B cell (primary cell): Measurements from ENCODE around the gene MSL3. TPM values are rescaled to one million over a fixed set of nuclear protein-coding genes. Genes with fewer than 3 reads are reported as not detected.
A peak's percentile ranks its signal among the peaks of the same experiment; 100 is the strongest.

Source experiments
- ATAC-seq: fragments of 200-7000 bp; cut with Tn5 transposase; one replicate; pipeline ENCODE4 v1.10.0; 2021; ENCODE audit warnings: low read depth, mild to moderate bottlenecking, moderate number of reproducible peaks, moderate library complexity
- CTCF ChIA-PET: fragments of 350-600 bp; sonication (Branson Sonifier 250); formaldehyde crosslinking; loops from one replicate; lab custom pipeline; 2021; ENCODE audit warnings: antibody characterized with exemption, inconsistent platforms; lab: Charles Lee
- POLR2A ChIA-PET: fragments of 350-600 bp; sonication (Branson Sonifier 250); formaldehyde crosslinking; loops from one replicate; lab custom pipeline; 2021; ENCODE audit warnings: antibody characterized with exemption; lab: Charles Lee
- DNase-seq: peaks from one replicate; pipeline ENCODE4 v3.0.0; 2013
- H2AFZ ChIP-seq: 2 replicates; pipeline ENCODE4 v1.6.1; 2012; ENCODE audit warnings: mild to moderate bottlenecking, low read depth, low read length; ENCODE audit not compliant: insufficient read depth, poor library complexity, severe bottlenecking
- H3K27ac ChIP-seq, 2 donors: 1 replicate in 1 of 2; 2 replicates in 1 of 2; pipeline ENCODE4 v1.5.1; 2012 to 2013; ENCODE audit warnings: low read length in 2 of 2, mild to moderate bottlenecking in 2 of 2, moderate library complexity in 1 of 2
- H3K27me3 ChIP-seq, 4 experiments: fragments of 200-600 bp in 1 of 4; sonication (generic) in 1 of 4; replicated peaks in 1 of 4; 1 replicate in 2 of 4; 2 replicates in 2 of 4; pipeline versions ENCODE4 v1.6.1 to v1.7.0; 2013 to 2016; ENCODE audit warnings: low read length in 3 of 4, mild to moderate bottlenecking in 2 of 4, mixed read lengths in 1 of 4, moderate library complexity in 1 of 4; ENCODE audit not compliant: insufficient read depth in 4 of 4, control insufficient read depth in 3 of 4; ENCODE audit errors: control extremely low read depth in 1 of 4
- H3K36me3 ChIP-seq, 2 experiments: replicated peaks in 1 of 2; 1 replicate in 1 of 2; 2 replicates in 1 of 2; pipeline versions ENCODE4 v1.6.1 to v1.7.1; 2013; ENCODE audit warnings: low read length in 1 of 2; ENCODE audit not compliant: insufficient read depth in 2 of 2, control insufficient read depth in 1 of 2; ENCODE audit errors: control extremely low read depth in 1 of 2, extremely low read depth in 1 of 2
- H3K4me1 ChIP-seq, 2 donors: fragments of 200-600 bp in 1 of 2; sonication (generic) in 1 of 2; 1 replicate in 1 of 2; 2 replicates in 1 of 2; pipeline versions ENCODE4 v1.5.1 to v1.6.1; 2013 to 2017; ENCODE audit warnings: low read length in 2 of 2; ENCODE audit not compliant: control insufficient read depth in 2 of 2, insufficient read depth in 2 of 2
- H3K4me2 ChIP-seq: replicated peaks from 2 replicates; pipeline ENCODE3; 2012; ENCODE audit warnings: mild to moderate bottlenecking, low read depth, low read length; ENCODE audit not compliant: poor library complexity, severe bottlenecking
- H3K4me3 ChIP-seq, 5 experiments: fragments of 200-600 bp in 1 of 5; sonication (generic) in 1 of 5; 1 replicate in 3 of 5; 2 replicates in 2 of 5; pipeline versions ENCODE4 v1.5.1 to v1.7.0; 2011 to 2016; ENCODE audit warnings: low read length in 4 of 5, mild to moderate bottlenecking in 4 of 5, low read depth in 2 of 5, control low read depth in 1 of 5, moderate library complexity in 1 of 5; ENCODE audit not compliant: insufficient read depth in 1 of 5; ENCODE audit errors: control extremely low read depth in 1 of 5, extremely low read depth in 1 of 5
- H3K79me2 ChIP-seq: fragments of 200-600 bp; sonication (generic); one replicate; pipeline ENCODE4 v1.6.0; 2016; ENCODE audit warnings: low read length; ENCODE audit not compliant: control insufficient read depth, insufficient read depth
- H3K9ac ChIP-seq: fragments of 200-600 bp; sonication (generic); 2 replicates; pipeline ENCODE4 v1.6.1; 2017; ENCODE audit warnings: mild to moderate bottlenecking, low read length, moderate library complexity
- H3K9me3 ChIP-seq, 3 donors: one replicate each; pipeline versions ENCODE4 v1.6.1 to v1.7.1; 2013; ENCODE audit warnings: low read length in 2 of 3; ENCODE audit not compliant: control insufficient read depth in 2 of 3, insufficient read depth in 1 of 3; ENCODE audit errors: control extremely low read depth in 1 of 3
- H4K20me1 ChIP-seq: 2 replicates; pipeline ENCODE4 v1.6.0; 2012; ENCODE audit warnings: mild to moderate bottlenecking, low read length; ENCODE audit not compliant: insufficient read depth, control insufficient read depth, poor library complexity, severe bottlenecking
- H3K27ac Mint-ChIP-seq: one replicate; pipeline ENCODE4 v1.8.0; 2021; ENCODE audit warnings: mixed read lengths
- H3K27me3 Mint-ChIP-seq: one replicate; pipeline ENCODE4 v1.8.0; 2021; ENCODE audit warnings: mixed read lengths
- H3K4me1 Mint-ChIP-seq: one replicate; pipeline ENCODE4 v1.8.0; 2021; ENCODE audit warnings: mixed read lengths
- H3K4me3 Mint-ChIP-seq: one replicate; pipeline ENCODE4 v1.8.0; 2021; ENCODE audit warnings: mixed read lengths
- H3K9me3 Mint-ChIP-seq: one replicate; pipeline ENCODE4 v1.8.0; 2022; ENCODE audit warnings: mixed read lengths; ENCODE audit not compliant: insufficient read depth
- CTCF ChIP-seq: fragments of 200-600 bp; IDR thresholded peaks from one replicate; pipeline ENCODE4 v1.8.0; 2022; ENCODE audit warnings: antibody characterized with exemption, mild to moderate bottlenecking
- EZH2 ChIP-seq: IDR thresholded peaks from 2 replicates; pipeline ENCODE4 v1.6.1; 2012; ENCODE audit warnings: borderline replicate concordance, low read depth, mild to moderate bottlenecking, moderate library complexity, low read length; ENCODE audit not compliant: insufficient read depth, poor library complexity, severe bottlenecking
- WGBS: methylation state at CpG from one replicate; pipeline ENCODE4 v1.1.5; 2013; ENCODE audit warnings: missing lambda C conversion rate; ENCODE audit not compliant: insufficient coverage; 5-methylcytosine and 5-hydroxymethylcytosine counted together
- intact Hi-C: fragments of 100-400 bp; cut with micrococcal nuclease; formaldehyde crosslinking; loops from one replicate; pipeline ENCODE4 v1.10.0; 2022
- polyA plus RNA-seq: library from polyadenylated mRNA; depleted of rRNA; stranded (reverse); fragments of >200 nt; gene quantifications from 2 replicates; pipeline ENCODE4 v1.2.3, GENCODE V29; 2012
- total RNA-seq, 2 donors: library from RNA; stranded (reverse); fragments of 120-200 nt in 1 of 2; gene quantifications; 1 replicate in 1 of 2; 2 replicates in 1 of 2; pipeline versions ENCODE4 v1.2.3 to v1.2.4, GENCODE V29; 2013 to 2022

The MSL3 gene
- total and polyA plus RNA-seq, 2 donors (not counting 1 experiment from before 2014, with no cell fraction given) = 76.3 to 88.7 TPM

DNA sequence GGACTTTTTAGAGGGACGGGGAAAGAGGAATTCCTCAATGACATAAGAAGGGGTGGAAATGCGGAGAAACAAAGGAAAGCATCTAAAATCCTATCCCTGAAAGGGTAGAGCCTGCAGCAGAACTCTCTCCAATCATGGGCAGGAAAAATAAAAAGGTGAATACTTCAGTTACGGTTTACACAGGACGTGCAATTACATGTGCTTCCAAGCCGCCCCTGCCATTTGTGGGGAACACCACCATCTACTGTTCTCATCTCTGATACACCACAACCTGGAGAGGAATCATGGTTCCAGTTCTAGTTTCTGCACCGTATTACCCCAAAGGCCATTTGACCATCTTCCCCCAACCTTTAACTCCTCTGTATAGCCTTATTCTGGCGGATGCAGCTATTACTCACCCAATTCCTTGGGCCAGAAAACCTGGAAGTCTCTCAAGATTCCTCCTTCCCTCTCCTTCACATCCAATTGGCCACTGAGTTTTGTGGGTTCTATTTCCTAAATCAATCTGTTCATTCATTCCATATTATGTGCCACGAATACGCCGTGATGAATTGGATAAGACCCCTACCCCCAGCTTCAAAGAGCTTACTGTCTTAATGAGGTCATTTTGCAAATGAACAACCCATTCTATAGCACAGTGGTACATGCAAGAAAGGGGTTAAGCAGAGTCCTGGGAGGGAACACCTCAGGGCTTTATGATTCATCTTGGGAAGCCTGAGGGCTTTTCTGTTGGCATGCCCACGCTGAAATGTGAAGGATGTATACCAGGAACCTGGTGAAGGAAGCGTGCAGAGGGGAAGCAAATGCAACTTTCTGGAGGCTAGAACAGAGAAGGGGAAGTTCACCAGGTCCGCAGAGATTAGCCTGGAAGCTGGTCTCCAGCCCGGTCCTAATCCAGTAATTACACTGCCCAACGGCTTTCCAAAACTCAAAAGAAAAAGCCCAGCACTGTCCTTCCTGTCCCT, 1.4 kb upstream of the MSL3 start:
- no peak for TF ChIP-seq EZH2
- TF ChIP-seq CTCF = no peak
- peak overlapping the region in 1 of 5 experiments; percentile 61 for H3K4me3 ChIP-seq

More for the DNA sequence above, 1.4 kb upstream of the MSL3 start:
- Histone ChIP-seq H3K79me2 (no peaks in the 10 kb centered on the region), H3K9me3 (no peaks in the 10 kb centered on the region), H2AFZ (peak overlapping the region; percentile 80), H3K36me3 (peaks cover 0 to 5% of the 10 kb centered on the region in 2 experiments), H4K20me1 (no peaks in the 10 kb centered on the region), H3K27ac (no peak overlapping the region), H3K27me3 (no peaks in the 10 kb centered on the region), H3K4me2 (peak overlapping the region; percentile 78), H3K9ac (no peak overlapping the region), H3K4me1 (peaks cover 7 to 15% of the 10 kb centered on the region in 2 donors)
- peak overlapping the region; percentile 34 for H3K27ac Mint-ChIP-seq
- peak overlapping the region; percentile 74 for H3K4me3 Mint-ChIP-seq
- no peak for ATAC-seq
- intact Hi-C loops = loop anchor here (5.0 kb wide), 1 partner anchor 394 kb away; no protein-coding TSS in a partner anchor
- POLR2A ChIA-PET = no interaction called here
- WGBS = 61% methylated on average over 6 of the region's 15 CpGs
- no peaks in the 10 kb centered on the region for H3K27me3 Mint-ChIP-seq
- peaks cover 16% of the 10 kb centered on the region for H3K4me1 Mint-ChIP-seq
- DNase-seq = peak; percentile 17
- H3K9me3 Mint-ChIP-seq = no peaks in the 10 kb centered on the region
- CTCF ChIA-PET = interaction anchor here (1.4 to 4.8 kb wide), 3 partner anchors 9 to 13 kb away, joined by 3 to 31 read pairs (median 5); no protein-coding TSS in a partner anchor
